IMR-90 (cell line): Measurements from ENCODE around the gene PCYT1B. TPM values are rescaled to one million over a fixed set of nuclear protein-coding genes. Genes with fewer than 3 reads are reported as not detected.

Experiments
- ATAC-seq: fragments of 200-7000 bp; cut with Tn5 transposase; 2 replicates; pipeline ENCODE4 v1.9.1; 2020; ENCODE audit warnings: low read depth, mild to moderate bottlenecking, moderate library complexity
- BruUV-seq: library from RNA; stranded (reverse); fragments of 400-500 nt; replicated peaks from 2 replicates; lab custom pipeline; 2021; lab: Mats Ljungman, UMichigan
- CTCF ChIA-PET: fragments of 300-600 bp; formaldehyde crosslinking; extraction: SDS; loops from one replicate; lab custom pipeline; 2021; ENCODE audit warnings: antibody characterized with exemption; lab: Yijun Ruan, JAX
- POLR2A ChIA-PET: fragments of 300-600 bp; sonication (Branson Sonifier 250); formaldehyde crosslinking; loops from one replicate; lab custom pipeline; 2022; ENCODE audit warnings: antibody characterized with exemption; ENCODE audit not compliant: unreplicated experiment; lab: Charles Lee
- DNase-seq: peaks from one replicate; pipeline ENCODE4 v3.0.0; 2013
- H2AFZ ChIP-seq: replicated peaks from 2 replicates; pipeline ENCODE3; 2013; ENCODE audit warnings: low read length, mild to moderate bottlenecking; ENCODE audit not compliant: poor library complexity
- H2AK5ac ChIP-seq: 2 replicates; pipeline ENCODE4 v1.6.1; 2013; ENCODE audit warnings: low read depth, low read length, inconsistent platforms
- H2AK9ac ChIP-seq: replicated peaks from 2 replicates; pipeline ENCODE3; 2013; ENCODE audit warnings: mild to moderate bottlenecking, low read depth, low read length, moderate library complexity; ENCODE audit not compliant: poor library complexity
- H2BK120ac ChIP-seq: 2 replicates; pipeline ENCODE4 v1.6.1; 2013; ENCODE audit warnings: low read depth, low read length, inconsistent platforms
- H2BK15ac ChIP-seq: 3 replicates; pipeline ENCODE4 v1.6.1; 2013; ENCODE audit warnings: low read depth, low read length, inconsistent platforms
- H2BK20ac ChIP-seq: 2 replicates; pipeline ENCODE4 v1.6.1; 2013; ENCODE audit warnings: low read depth, mild to moderate bottlenecking, inconsistent platforms, low read length, moderate library complexity
- H2BK5ac ChIP-seq: 2 replicates; pipeline ENCODE4 v1.6.1; 2013; ENCODE audit warnings: mild to moderate bottlenecking, low read depth, low read length, inconsistent platforms; ENCODE audit not compliant: poor library complexity, severe bottlenecking
- H3K14ac ChIP-seq: replicated peaks from 2 replicates; pipeline ENCODE4 v1.6.1; 2013; ENCODE audit warnings: low read depth, low read length, inconsistent platforms
- H3K18ac ChIP-seq: 2 replicates; pipeline ENCODE4 v1.6.1; 2013; ENCODE audit warnings: low read depth, low read length, control low read depth
- H3K23ac ChIP-seq: 2 replicates; pipeline ENCODE4 v1.6.1; 2013; ENCODE audit warnings: low read depth, low read length, inconsistent platforms
- H3K27ac ChIP-seq: 2 replicates; pipeline ENCODE4 v1.5.1; 2013; ENCODE audit warnings: mild to moderate bottlenecking, control low read depth, low read length; ENCODE audit not compliant: insufficient read depth
- H3K27me3 ChIP-seq: 2 replicates; pipeline ENCODE4 v1.6.1; 2013; ENCODE audit warnings: low read length; ENCODE audit not compliant: control insufficient read depth, insufficient read depth
- H3K36me3 ChIP-seq: 2 replicates; pipeline ENCODE4 v1.6.1; 2013; ENCODE audit warnings: low read length, mixed read lengths; ENCODE audit not compliant: control insufficient read depth, insufficient read depth
- H3K4ac ChIP-seq: 2 replicates; pipeline ENCODE4 v1.6.1; 2013; ENCODE audit warnings: low read depth, low read length, inconsistent platforms
- H3K4me1 ChIP-seq: 2 replicates; pipeline ENCODE4 v1.6.1; 2013; ENCODE audit warnings: low read length, mixed read lengths; ENCODE audit not compliant: control insufficient read depth, insufficient read depth
- H3K4me2 ChIP-seq: 2 replicates; pipeline ENCODE4 v1.6.1; 2013; ENCODE audit warnings: low read depth, mild to moderate bottlenecking, control low read depth, low read length, moderate library complexity
- H3K4me3 ChIP-seq: 2 replicates; pipeline ENCODE4 v1.5.1; 2013; ENCODE audit warnings: low read depth, mild to moderate bottlenecking, control low read depth, low read length, moderate library complexity; ENCODE audit not compliant: insufficient read depth
- H3K56ac ChIP-seq: 2 replicates; pipeline ENCODE4 v1.6.1; 2013; ENCODE audit warnings: low read length, inconsistent platforms; ENCODE audit not compliant: insufficient read depth; ENCODE audit errors: extremely low read depth
- H3K79me1 ChIP-seq, 2 experiments: 2 replicates each; pipeline ENCODE4 v1.6.1; 2013; ENCODE audit warnings: low read length in 2 of 2, inconsistent platforms in 1 of 2, low read depth in 1 of 2
- H3K9ac ChIP-seq: 2 replicates; pipeline ENCODE4 v1.6.1; 2013; ENCODE audit warnings: low read depth, low read length, control low read depth
- H3K9me1 ChIP-seq: 2 replicates; pipeline ENCODE4 v1.6.1; 2013; ENCODE audit warnings: low read length, inconsistent platforms; ENCODE audit not compliant: insufficient read depth
- H3K9me3 ChIP-seq: 2 replicates; pipeline ENCODE4 v1.6.1; 2013; ENCODE audit warnings: low read length; ENCODE audit not compliant: control insufficient read depth, insufficient read depth
- H4K20me1 ChIP-seq: 2 replicates; pipeline ENCODE4 v1.6.1; 2013; ENCODE audit warnings: low read length, inconsistent platforms; ENCODE audit not compliant: insufficient read depth
- H4K5ac ChIP-seq: 2 replicates; pipeline ENCODE4 v1.6.1; 2013; ENCODE audit warnings: mild to moderate bottlenecking, low read depth, low read length, control low read depth
- H4K8ac ChIP-seq, 2 experiments: 2 replicates each; pipeline ENCODE4 v1.6.1; 2013; ENCODE audit warnings: low read depth in 2 of 2, low read length in 2 of 2, control low read depth in 1 of 2, inconsistent platforms in 1 of 2
- H4K91ac ChIP-seq: 2 replicates; pipeline ENCODE4 v1.6.1; 2013; ENCODE audit warnings: low read depth, low read length, inconsistent platforms; ENCODE audit not compliant: insufficient read depth
- BHLHE40 ChIP-seq: fragments of 150-350 bp; IDR thresholded peaks from 2 replicates; pipeline ENCODE4 v1.6.1; 2016; ENCODE audit warnings: mild to moderate bottlenecking, low read depth, low read length
- CEBPB ChIP-seq: IDR thresholded peaks from 2 replicates; pipeline ENCODE4 v1.6.1; 2012; ENCODE audit warnings: low read depth, low read length, improper control_type of control experiment
- CHD1 ChIP-seq: IDR thresholded peaks from 2 replicates; pipeline ENCODE4 v1.6.1; 2012; ENCODE audit warnings: low read depth, low read length, improper control_type of control experiment
- CTCF ChIP-seq: conservative IDR thresholded peaks from 2 replicates; pipeline ENCODE4 v1.5.1; 2012; ENCODE audit warnings: mild to moderate bottlenecking, low read depth, low read length, improper control_type of control experiment
- FOS ChIP-seq: fragments of 150-350 bp; IDR thresholded peaks from 2 replicates; pipeline ENCODE4 v1.6.1; 2016; ENCODE audit warnings: low read depth, low read length
- MAZ ChIP-seq: IDR thresholded peaks from 2 replicates; pipeline ENCODE4 v1.6.1; 2012; ENCODE audit warnings: low read depth, mild to moderate bottlenecking, low read length, improper control_type of control experiment, moderate library complexity, borderline replicate concordance
- NFE2L2 ChIP-seq: fragments of 150-350 bp; IDR thresholded peaks from 2 replicates; pipeline ENCODE4 v1.6.1; 2016; ENCODE audit warnings: low read depth, mild to moderate bottlenecking, low read length
- RFX5 ChIP-seq: IDR thresholded peaks from 2 replicates; pipeline ENCODE4 v1.8.0; 2012; ENCODE audit warnings: low read depth, mild to moderate bottlenecking, low read length, moderate library complexity
- SMC3 ChIP-seq: fragments of 150-350 bp; IDR thresholded peaks from 2 replicates; pipeline ENCODE4 v1.6.1; 2016; ENCODE audit warnings: low read depth, mild to moderate bottlenecking, antibody characterized with exemption, low read length, moderate library complexity
- WGBS, 2 experiments: methylation state at CpG; one replicate each; pipeline versions ENCODE4 v1.1.5 to v1.1.7; 2013; ENCODE audit warnings: missing lambda C conversion rate in 2 of 2; ENCODE audit not compliant: insufficient read length in 1 of 2; ENCODE audit errors: extremely low coverage in 2 of 2; 5-methylcytosine and 5-hydroxymethylcytosine counted together
- dilution Hi-C: fragments of 300-500 bp; cut with HindIII; formaldehyde crosslinking; loops from one replicate; pipeline ENCODE4 v1.14.3; 2018; ENCODE audit warnings: low sequenced_read_pairs; ENCODE audit not compliant: unreplicated experiment
- in situ Hi-C: fragments of 300-500 bp; cut with MboI; formaldehyde crosslinking; loops from 3 replicates; pipeline ENCODE4 v1.14.3; 2019; ENCODE audit warnings: low sequenced_read_pairs, inconsistent platforms, mixed read lengths
- intact Hi-C: fragments of 100-400 bp; cut with micrococcal nuclease; formaldehyde crosslinking; loops from 2 replicates; pipeline ENCODE4 v1.10.0; 2022
- polyA plus RNA-seq, 3 experiments: library from polyadenylated mRNA; depleted of rRNA; stranded (reverse); fragments of >200 nt; gene quantifications; 2 replicates each; pipeline ENCODE4 v1.2.3, GENCODE V29; 2012; ENCODE audit warnings: low replicate concordance in 1 of 3
- total RNA-seq: library from RNA; depleted of rRNA; stranded (reverse); fragments of >200 nt; gene quantifications from 2 replicates; pipeline ENCODE4 v1.2.3, GENCODE V29; 2012

The PCYT1B gene
- total and polyA plus RNA-seq, 2 of the 4 experiments (the other 2 are of a cell fraction): under 0.01 to 0.09 TPM

- H3K9me1 ChIP-seq: no peaks in the 10 kb centered on the region
- intact Hi-C loops (no loop called here), dilution Hi-C loops (no loop called here), in situ Hi-C loops (no loop called here)
- POLR2A ChIA-PET: no interaction called here
- H4K20me1 ChIP-seq: no peaks in the 10 kb centered on the region
- no peak overlapping the region for H4K8ac ChIP-seq
- no peak for TF ChIP-seq SMC3
- no peak for TF ChIP-seq BHLHE40
- no peak for TF ChIP-seq CTCF
- TF ChIP-seq MAZ: no peak
- TF ChIP-seq FOS: no peak
- TF ChIP-seq CEBPB: no peak
- TF ChIP-seq RFX5: no peak
- no peak for TF ChIP-seq CHD1
- TF ChIP-seq NFE2L2: no peak
- H2BK15ac ChIP-seq: no peak overlapping the region
- no peak overlapping the region for H3K9ac ChIP-seq
- no peaks in the 10 kb centered on the region for H3K79me1 ChIP-seq
- H3K4ac ChIP-seq: no peak overlapping the region
- H2BK120ac ChIP-seq: no peak overlapping the region
- no peaks in the 10 kb centered on the region; the same call in 1 of the 2 replicates for H3K27me3 ChIP-seq
- no peaks in the 10 kb centered on the region for H3K4me1 ChIP-seq
- H2BK5ac ChIP-seq: no peak overlapping the region
- no peak overlapping the region for H3K4me3 ChIP-seq
- CTCF ChIA-PET: no interaction called here
- BruUV-seq: no TSS peak
- no peak overlapping the region for H4K5ac ChIP-seq
- no peaks in the 10 kb centered on the region for H3K36me3 ChIP-seq
- no peak overlapping the region for H4K91ac ChIP-seq
- DNase-seq (no peak), ATAC-seq (no peak)
- no peak overlapping the region for H3K14ac ChIP-seq
- no peaks in the 10 kb centered on the region for H3K9me3 ChIP-seq
- H3K27ac ChIP-seq: no peak overlapping the region
- no peak overlapping the region for H2BK20ac ChIP-seq
- WGBS, 2 experiments: no CpG with 5 or more reads among the region's 2 CpGs
- no peak overlapping the region for H3K56ac ChIP-seq
- H2AFZ ChIP-seq: no peak overlapping the region
- no peak overlapping the region for H3K23ac ChIP-seq
- no peak overlapping the region for H2AK5ac ChIP-seq
- H3K18ac ChIP-seq: no peak overlapping the region
- no peak overlapping the region for H3K4me2 ChIP-seq
- H2AK9ac ChIP-seq: no peak overlapping the region
These were observed 121.7 kb downstream of the PCYT1B start for GRCh38 chrX:24525455-24525854.
